Stimulated activated CD8-positive, alpha-beta memory T cell treated with anti-CD3 and anti-CD28 coated beads, Interleukin-12 subunit alpha, Interleukin-12 subunit beta, amount 100 ng/mL, for 24 hours (primary cell): ENCODE data around the gene NDUFS6.

Experiments
- DNase-seq: peaks from one replicate; pipeline ENCODE4 v3.0.0-alpha.2; 2020; ENCODE audit errors: extremely low read depth

NDUFS6 gene

GRCh38 chr5:1801222-1801966, at the start of gene NDUFS6:
Gene NDUFS6 (plus strand): TSS chr5:1801407. CDS start chr5:1801418, 11 bp downstream.
- peak; percentile 41 for DNase-seq

GRCh38 chr5:1751864-1752822, 49.1 kb upstream of the NDUFS6 start:
- DNase-seq, result no peak

- DNase-seq, result no peak
Measured at GRCh38 chr5:1752881-1753280, 48.3 kb upstream of the NDUFS6 start.

- DNase-seq, result no peak
Measured at GRCh38 chr5:1753490-1753889, 47.7 kb upstream of the NDUFS6 start.

- DNase-seq, result no peak
Measured at GRCh38 chr5:1754531-1755220, 46.5 kb upstream of the NDUFS6 start.

GRCh38 chr5:1755321-1755949, 45.8 kb upstream of the NDUFS6 start:
- no peak for DNase-seq

- DNase-seq, result no peak
Measured at GRCh38 chr5:1756481-1756880, 44.7 kb upstream of the NDUFS6 start.

GRCh38 chr5:1757511-1757910, 43.7 kb upstream of the NDUFS6 start:
- DNase-seq, result no peak

- DNase-seq, result no peak
Measured at GRCh38 chr5:1758574-1758973, 42.6 kb upstream of the NDUFS6 start.

GRCh38 chr5:1759378-1759970, 41.7 kb upstream of the NDUFS6 start:
- DNase-seq, result no peak

GRCh38 chr5:1760231-1760630, 41.0 kb upstream of the NDUFS6 start:
- DNase-seq, result no peak

- DNase-seq, result no peak
Measured at GRCh38 chr5:1760656-1761452, 40.4 kb upstream of the NDUFS6 start.

GRCh38 chr5:1761453-1761755, 39.8 kb upstream of the NDUFS6 start:
- DNase-seq, result no peak

GRCh38 chr5:1762121-1762882, 38.9 kb upstream of the NDUFS6 start:
- DNase-seq, result no peak

- DNase-seq, result no peak
Measured at GRCh38 chr5:1762883-1763547, 38.2 kb upstream of the NDUFS6 start.

GRCh38 chr5:1763548-1763911, 37.7 kb upstream of the NDUFS6 start:
- DNase-seq, result no peak

GRCh38 chr5:1763960-1764605, 37.1 kb upstream of the NDUFS6 start:
- DNase-seq, result no peak

- DNase-seq, result no peak
Measured at GRCh38 chr5:1764606-1764960, 36.6 kb upstream of the NDUFS6 start.
